Measurements from ENCODE around the gene TBL1XR1. TPM values are rescaled to one million over a fixed set of nuclear protein-coding genes. Genes with fewer than 3 reads are reported as not detected.

The TBL1XR1 gene
- total RNA-seq, 2 experiments from 2014 or later: 63.2 to 67.8 TPM

DNA sequence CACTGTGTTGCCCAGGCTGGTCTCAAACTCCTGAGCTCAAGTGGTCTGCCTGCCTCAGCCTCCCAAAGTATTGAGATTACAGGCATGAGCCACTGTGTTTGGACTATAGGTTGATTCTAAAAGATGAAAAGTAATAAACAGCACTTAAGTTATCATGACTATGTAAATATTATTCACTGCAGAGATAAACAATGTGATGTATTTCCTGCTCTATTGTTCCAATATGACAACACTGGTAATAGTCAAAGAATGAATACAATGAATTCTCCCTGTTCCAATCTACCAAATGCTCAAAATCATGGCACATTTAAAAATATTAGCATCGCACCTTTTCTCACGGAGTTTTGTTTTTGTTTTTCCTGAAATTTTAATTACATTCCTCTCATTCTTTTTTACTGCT is 36.8 kb upstream of the TBL1XR1 start:
- peaks cover 0 to 4% of the 10 kb centered on the region in 2 experiments for H3K9me3 ChIP-seq (ENCODE audit: control insufficient read depth in 1 of 2, insufficient read depth in 1 of 2, low read length in 2 of 2)
- Mint-ChIP-seq H3K27ac (no peak overlapping the region), H3K9me3 (no peaks in the 10 kb centered on the region), H3K4me3 (no peak overlapping the region), H3K27me3 (no peaks in the 10 kb centered on the region), H3K36me3 (ENCODE audit: low read depth) (no peaks in the 10 kb centered on the region), H3K4me1 (ENCODE audit: low read depth) (peaks cover 6% of the 10 kb centered on the region)
- H3K27ac ChIP-seq (ENCODE audit: low read depth in 1 of 2, low read length in 2 of 2): no peak overlapping the region
- intact Hi-C loops (cut with DNase I, micrococcal nuclease): no loop called here
- no peaks in the 10 kb centered on the region for H3K4me1 ChIP-seq (ENCODE audit: insufficient read depth, low read length)
- H3K36me3 ChIP-seq (ENCODE audit: insufficient read depth, low read length): no peaks in the 10 kb centered on the region
- DNase-seq: no peak
- ChIA-PET POLR2A (no interaction called here), CTCF (interaction anchor here (0.7 kb wide), 1 partner anchor 600 kb away, joined by 3 read pairs; no protein-coding TSS in a partner anchor)
- no peaks in the 10 kb centered on the region for H3K27me3 ChIP-seq (ENCODE audit: control insufficient read depth in 1 of 2, insufficient read depth in 2 of 2, low read length in 2 of 2)
- ATAC-seq (ENCODE audit: poor library complexity): no peak
- H3K4me3 ChIP-seq (ENCODE audit: low read length): no peak overlapping the region
- TF ChIP-seq, protein P1, sequence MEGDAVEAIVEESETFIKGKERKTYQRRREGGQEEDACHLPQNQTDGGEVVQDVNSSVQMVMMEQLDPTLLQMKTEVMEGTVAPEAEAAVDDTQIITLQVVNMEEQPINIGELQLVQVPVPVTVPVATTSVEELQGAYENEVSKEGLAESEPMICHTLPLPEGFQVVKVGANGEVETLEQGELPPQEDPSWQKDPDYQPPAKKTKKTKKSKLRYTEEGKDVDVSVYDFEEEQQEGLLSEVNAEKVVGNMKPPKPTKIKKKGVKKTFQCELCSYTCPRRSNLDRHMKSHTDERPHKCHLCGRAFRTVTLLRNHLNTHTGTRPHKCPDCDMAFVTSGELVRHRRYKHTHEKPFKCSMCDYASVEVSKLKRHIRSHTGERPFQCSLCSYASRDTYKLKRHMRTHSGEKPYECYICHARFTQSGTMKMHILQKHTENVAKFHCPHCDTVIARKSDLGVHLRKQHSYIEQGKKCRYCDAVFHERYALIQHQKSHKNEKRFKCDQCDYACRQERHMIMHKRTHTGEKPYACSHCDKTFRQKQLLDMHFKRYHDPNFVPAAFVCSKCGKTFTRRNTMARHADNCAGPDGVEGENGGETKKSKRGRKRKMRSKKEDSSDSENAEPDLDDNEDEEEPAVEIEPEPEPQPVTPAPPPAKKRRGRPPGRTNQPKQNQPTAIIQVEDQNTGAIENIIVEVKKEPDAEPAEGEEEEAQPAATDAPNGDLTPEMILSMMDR (IDR thresholded peaks at IDR 0.05): no peak

DNA sequence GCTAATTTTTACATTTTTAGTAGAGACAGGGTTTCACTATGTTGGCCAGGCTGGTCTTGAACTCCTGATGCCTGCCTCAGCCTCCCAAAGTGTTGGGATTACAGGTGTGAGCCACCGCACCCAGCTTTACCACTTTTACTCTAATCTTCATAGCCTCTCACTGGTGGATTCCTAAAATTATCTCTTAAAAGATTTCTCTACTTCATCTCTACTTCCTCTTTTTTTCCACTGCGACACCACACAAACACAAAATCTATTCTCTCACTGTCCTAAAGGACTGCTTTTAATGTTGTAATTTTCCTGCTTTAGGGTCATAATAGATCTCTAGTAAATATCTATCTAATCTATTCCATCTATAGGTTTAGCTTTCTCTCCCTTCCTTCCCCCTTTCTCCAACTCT is 34.0 kb upstream of the TBL1XR1 start:
- CTCF ChIA-PET: no interaction called here

DNA sequence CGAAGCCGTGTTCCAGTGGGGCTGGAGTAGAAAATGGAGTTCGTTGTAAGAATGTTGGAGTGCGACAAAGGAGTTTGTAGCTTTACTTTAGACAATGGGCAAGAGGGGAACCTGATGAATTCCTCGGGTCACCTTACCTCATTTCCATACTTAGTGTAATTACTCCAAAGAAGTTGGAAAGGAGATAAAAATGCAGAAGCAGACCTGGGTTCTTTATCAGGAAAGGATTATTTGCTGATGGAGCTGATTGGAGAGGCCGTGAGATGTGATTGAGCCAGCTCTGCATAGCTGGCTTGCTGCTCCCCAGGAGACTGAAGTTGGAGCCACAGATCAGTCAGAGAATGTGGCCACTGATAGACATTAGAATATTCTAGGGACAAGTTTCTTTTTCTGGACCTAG is 33.4 kb upstream of the TBL1XR1 start:
- Mint-ChIP-seq H3K4me1 (ENCODE audit: low read depth) (peaks cover 11% of the 10 kb centered on the region), H3K36me3 (ENCODE audit: low read depth) (no peaks in the 10 kb centered on the region), H3K27me3 (no peaks in the 10 kb centered on the region), H3K4me3 (no peak overlapping the region), H3K9me3 (no peaks in the 10 kb centered on the region), H3K27ac (no peak overlapping the region)
- Histone ChIP-seq H3K36me3 (ENCODE audit: insufficient read depth, low read length) (no peaks in the 10 kb centered on the region), H3K9me3 (ENCODE audit: control insufficient read depth in 1 of 2, insufficient read depth in 1 of 2, low read length in 2 of 2) (peaks cover 0 to 10% of the 10 kb centered on the region in 2 experiments), H3K27me3 (ENCODE audit: control insufficient read depth in 1 of 2, insufficient read depth in 2 of 2, low read length in 2 of 2) (no peaks in the 10 kb centered on the region), H3K27ac (ENCODE audit: low read depth in 1 of 2, low read length in 2 of 2) (no peak overlapping the region), H3K4me3 (ENCODE audit: low read length) (no peak overlapping the region), H3K4me1 (ENCODE audit: insufficient read depth, low read length) (no peaks in the 10 kb centered on the region)
- TF ChIP-seq, protein P1 (IDR thresholded peaks at IDR 0.05): no peak
- ATAC-seq (ENCODE audit: poor library complexity) (no peak), DNase-seq (no peak)
- CTCF ChIA-PET: no interaction called here
- intact Hi-C loops (cut with DNase I, micrococcal nuclease): no loop called here
- POLR2A ChIA-PET: no interaction called here

More for the DNA sequence above, 34.0 kb upstream of the TBL1XR1 start:
- intact Hi-C loops (cut with DNase I, micrococcal nuclease): no loop called here
- Mint-ChIP-seq H3K36me3 (ENCODE audit: low read depth) (no peaks in the 10 kb centered on the region), H3K9me3 (no peaks in the 10 kb centered on the region), H3K4me1 (ENCODE audit: low read depth) (peaks cover 6% of the 10 kb centered on the region), H3K27me3 (no peaks in the 10 kb centered on the region), H3K27ac (no peak overlapping the region), H3K4me3 (no peak overlapping the region)
- Histone ChIP-seq H3K9me3 (ENCODE audit: control insufficient read depth in 1 of 2, insufficient read depth in 1 of 2, low read length in 2 of 2) (peaks cover 0 to 10% of the 10 kb centered on the region in 2 experiments), H3K4me3 (ENCODE audit: low read length) (no peak overlapping the region), H3K27ac (ENCODE audit: low read depth in 1 of 2, low read length in 2 of 2) (no peak overlapping the region), H3K4me1 (ENCODE audit: insufficient read depth, low read length) (no peaks in the 10 kb centered on the region), H3K27me3 (ENCODE audit: control insufficient read depth in 1 of 2, insufficient read depth in 2 of 2, low read length in 2 of 2) (no peaks in the 10 kb centered on the region), H3K36me3 (ENCODE audit: insufficient read depth, low read length) (no peaks in the 10 kb centered on the region)
- TF ChIP-seq, protein P1 (IDR thresholded peaks at IDR 0.05): no peak
- POLR2A ChIA-PET: no interaction called here
- DNase-seq (no peak), ATAC-seq (ENCODE audit: poor library complexity) (no peak)

All from CD4-positive, alpha-beta T cell (primary cell).